DOHH2 (cell line): Measurements from ENCODE around the gene ACTR2.
"Not testable (repeated sequence)": the region's sequence is repeated elsewhere in the genome, so short reads cannot be mapped to it uniquely, and the experiment has no call there.

Source experiments
- H3F3A ChIP-seq: fragments of 200-600 bp; sonication (generic), shearing (Covaris generic); 2 replicates; pipeline ENCODE4 v1.6.0; 2016; ENCODE audit warnings: antibody characterized with exemption, mild to moderate bottlenecking; ENCODE audit not compliant: control insufficient read depth, insufficient read depth
- H3K27ac ChIP-seq: fragments of 200-600 bp; sonication (generic); 2 replicates; pipeline ENCODE4 v1.5.1; 2014; ENCODE audit warnings: low read depth, mild to moderate bottlenecking, low read length, moderate library complexity
- H3K27me3 ChIP-seq: fragments of 200-600 bp; sonication (generic); 2 replicates; pipeline ENCODE4 v1.6.1; 2014; ENCODE audit warnings: mild to moderate bottlenecking, low read length, mixed read lengths; ENCODE audit not compliant: control insufficient read depth
- H3K36me3 ChIP-seq: fragments of 200-600 bp; sonication (generic); 2 replicates; pipeline ENCODE4 v1.6.1; 2014; ENCODE audit warnings: mild to moderate bottlenecking, low read length, moderate library complexity, mixed read lengths; ENCODE audit not compliant: control insufficient read depth
- H3K4me1 ChIP-seq: fragments of 200-600 bp; sonication (generic); 2 replicates; pipeline ENCODE4 v1.6.1; 2014; ENCODE audit warnings: mild to moderate bottlenecking, low read length, mixed read lengths; ENCODE audit not compliant: control insufficient read depth
- H3K4me2 ChIP-seq: fragments of 200-600 bp; sonication (generic); 2 replicates; pipeline ENCODE4 v1.6.0; 2014; ENCODE audit warnings: mild to moderate bottlenecking, low read length, moderate library complexity
- H3K4me3 ChIP-seq: fragments of 200-600 bp; sonication (generic); 2 replicates; pipeline ENCODE4 v1.5.1; 2014; ENCODE audit warnings: mild to moderate bottlenecking, low read length, mixed read lengths
- H3K79me2 ChIP-seq: fragments of 200-600 bp; sonication (generic); 2 replicates; pipeline ENCODE4 v1.6.1; 2014; ENCODE audit warnings: mild to moderate bottlenecking, low read length, mixed read lengths; ENCODE audit not compliant: control insufficient read depth
- H3K9me2 ChIP-seq: fragments of 200-600 bp; sonication (generic); replicated peaks from 2 replicates; pipeline ENCODE4 v1.6.1; 2014; ENCODE audit warnings: mild to moderate bottlenecking, low read length, mixed read lengths; ENCODE audit not compliant: control insufficient read depth
- H3K9me3 ChIP-seq: fragments of 200-600 bp; sonication (generic); 2 replicates; pipeline ENCODE4 v1.6.1; 2014; ENCODE audit warnings: antibody characterized with exemption, low read length, mixed read lengths; ENCODE audit not compliant: control insufficient read depth, insufficient read depth
- H4K20me1 ChIP-seq: fragments of 200-600 bp; sonication (generic); 2 replicates; pipeline ENCODE4 v1.6.0; 2014; ENCODE audit warnings: low read depth, mild to moderate bottlenecking, antibody characterized with exemption, low read length, moderate library complexity; ENCODE audit not compliant: control insufficient read depth, insufficient read depth
- CTCF ChIP-seq: fragments of 200-600 bp; sonication (generic); IDR thresholded peaks from one replicate; pipeline ENCODE4 v1.5.1; 2014; ENCODE audit warnings: antibody characterized with exemption, mild to moderate bottlenecking, low read depth, low read length; ENCODE audit not compliant: poor library complexity, severe bottlenecking
- EZH2phosphoT487 ChIP-seq: fragments of 200-600 bp; sonication (generic); IDR thresholded peaks from 2 replicates; pipeline ENCODE4 v1.6.1; 2017; ENCODE audit warnings: borderline replicate concordance, mild to moderate bottlenecking, antibody characterized with exemption, low read length, moderate library complexity, mixed read lengths

Gene ACTR2

GRCh38 chr2:65255356-65255755 lies 27.7 kb downstream of the ACTR2 start:
- peaks cover 43% of the 10 kb centered on the region for H3K79me2 ChIP-seq

GRCh38 chr2:65256054-65256453 lies 28.4 kb downstream of the ACTR2 start:
- Histone ChIP-seq H3K27me3 (no peaks in the 10 kb centered on the region), H3K27ac (no peak overlapping the region), H3K9me3 (no peaks in the 10 kb centered on the region), H3K79me2 (peaks cover 47% of the 10 kb centered on the region), H3K36me3 (peaks cover 82% of the 10 kb centered on the region), H3K4me2 (no peak overlapping the region), H4K20me1 (no peaks in the 10 kb centered on the region), H3F3A (peaks cover 20% of the 10 kb centered on the region), H3K4me1 (no peaks in the 10 kb centered on the region), H3K4me3 (no peak overlapping the region), H3K9me2 (no peaks in the 10 kb centered on the region)
- TF ChIP-seq CTCF, result peak; percentile 46
- TF ChIP-seq EZH2phosphoT487, result no peak

More at GRCh38 chr2:65255356-65255755, 27.7 kb downstream of the ACTR2 start:
- Histone ChIP-seq H3K9me3 (no peaks in the 10 kb centered on the region), H3K4me1 (no peaks in the 10 kb centered on the region), H4K20me1 (no peaks in the 10 kb centered on the region), H3F3A (peaks cover 20% of the 10 kb centered on the region), H3K4me3 (no peak overlapping the region), H3K9me2 (no peaks in the 10 kb centered on the region), H3K27me3 (no peaks in the 10 kb centered on the region), H3K27ac (no peak overlapping the region), H3K4me2 (no peak overlapping the region), H3K36me3 (peaks cover 82% of the 10 kb centered on the region)
- TF ChIP-seq EZH2phosphoT487 (no peak), CTCF (no peak)

- Histone ChIP-seq H3F3A (peaks cover 23% of the 10 kb centered on the region), H3K36me3 (peaks cover 85% of the 10 kb centered on the region), H3K79me2 (peaks cover 49% of the 10 kb centered on the region)
- H3K9me3 ChIP-seq, H3K4me3 ChIP-seq, H3K27ac ChIP-seq, H4K20me1 ChIP-seq, H3K27me3 ChIP-seq, H3K9me2 ChIP-seq, H3K4me2 ChIP-seq, H3K4me1 ChIP-seq: not testable (repeated sequence)
Measured at GRCh38 chr2:65257866-65258265, 30.2 kb downstream of the ACTR2 start.

GRCh38 chr2:65261676-65262075 lies 34.0 kb downstream of the ACTR2 start:
- H3K4me1 ChIP-seq, result no peaks in the 10 kb centered on the region
- H3K36me3 ChIP-seq, result peaks cover 83% of the 10 kb centered on the region
- H3K4me3 ChIP-seq, result no peak overlapping the region
- peaks cover 3% of the 10 kb centered on the region; the same call in 1 of the 2 replicates for H4K20me1 ChIP-seq
- H3K27me3 ChIP-seq, result no peaks in the 10 kb centered on the region
- no peak overlapping the region for H3K4me2 ChIP-seq
- H3F3A ChIP-seq, result peaks cover 16% of the 10 kb centered on the region
- no peak for TF ChIP-seq CTCF
- TF ChIP-seq EZH2phosphoT487, result no peak
- H3K9me2 ChIP-seq, result no peaks in the 10 kb centered on the region
- no peak overlapping the region for H3K27ac ChIP-seq
- H3K79me2 ChIP-seq, result peaks cover 41% of the 10 kb centered on the region
- no peaks in the 10 kb centered on the region for H3K9me3 ChIP-seq
